Left renal pelvis (tissue), 4 donors: ENCODE measurements around the gene EXTL1. TPM values are rescaled to one million over a fixed set of nuclear protein-coding genes. Genes with fewer than 3 reads are reported as not detected.
"Not testable (repeated sequence)": the region's sequence is repeated elsewhere in the genome, so short reads cannot be mapped to it uniquely, and the experiment has no call there.

Experiments
- DNase-seq, 4 donors: peaks; one replicate each; pipeline ENCODE4 v3.0.0-alpha.2; 2013; ENCODE audit warnings: low read depth in 4 of 4, low spot score in 3 of 4
- polyA plus RNA-seq, 4 donors: library from polyadenylated mRNA; unstranded; fragments of 120-200 nt; gene quantifications; one replicate each; pipeline ENCODE4 v1.2.1, GENCODE V29; 2013; ENCODE audit not compliant: insufficient read length in 4 of 4

The EXTL1 gene
- polyA plus RNA-seq = 1 to 10 TPM; 1.2 to 2.2 (median 1.9) TPM

DNA sequence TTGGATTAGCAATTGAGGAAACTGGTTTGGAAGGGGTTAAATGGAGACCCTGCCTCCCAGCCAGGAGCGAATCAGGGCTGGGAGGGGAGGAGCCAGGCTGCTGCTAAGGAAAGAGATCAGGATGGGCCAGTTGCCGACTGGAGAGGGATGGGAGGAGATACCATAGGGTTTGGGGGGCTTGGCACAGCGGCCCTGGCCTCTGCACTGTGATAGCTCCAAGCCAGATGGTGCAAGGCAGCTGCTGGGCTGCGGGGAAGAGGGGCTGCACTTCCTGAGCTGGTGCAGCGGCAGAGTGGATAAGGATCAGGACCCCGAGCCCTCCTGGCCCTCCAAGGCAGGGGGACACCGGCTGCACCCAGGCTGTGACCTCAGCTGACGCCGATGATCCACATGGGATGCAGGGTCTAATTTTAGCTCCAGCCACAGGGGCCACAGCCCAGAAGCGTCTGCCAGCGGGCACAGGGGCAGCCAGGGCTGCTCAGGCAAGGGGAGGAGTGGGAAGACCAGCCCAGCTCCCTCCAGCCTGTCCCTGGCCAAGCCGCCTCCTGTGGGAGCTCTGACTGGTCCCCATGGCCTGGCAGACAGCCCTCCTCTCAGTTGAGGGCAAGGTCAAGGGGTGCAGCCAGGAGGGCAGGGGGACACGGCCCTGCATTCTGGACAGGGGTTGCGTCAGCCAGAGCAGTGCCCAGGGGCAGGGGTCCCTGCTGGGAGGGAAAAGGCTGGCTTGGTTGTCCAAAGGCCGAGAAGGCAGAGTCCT, at the start of gene EXTL1:
Gene EXTL1 (plus strand): TSS at position 129 of the 757 bp plus-strand sequence. CDS start 872 bp downstream, outside the sequence.
- DNase-seq = no peak

DNA sequence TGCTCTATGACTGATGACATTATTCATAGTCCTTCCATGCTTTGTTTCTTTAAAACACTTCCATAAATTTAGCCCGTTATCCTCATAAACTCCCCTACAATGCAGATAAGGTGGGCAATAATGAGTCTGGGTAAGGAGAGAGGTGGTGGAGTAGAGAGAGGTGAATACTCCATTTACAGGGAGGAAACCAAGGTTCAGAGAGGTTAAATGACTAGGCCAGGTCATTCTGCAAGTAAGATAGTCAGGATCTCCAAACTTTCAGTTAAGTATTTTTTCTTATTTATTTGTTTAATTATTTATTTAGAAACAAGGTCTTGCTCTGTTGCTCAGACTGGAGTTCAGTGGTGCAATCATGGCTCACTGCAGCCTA, 49.8 kb upstream of the EXTL1 start:
- no peak for DNase-seq

GRCh38 chr1:25973610-25974321, 47.8 kb upstream of the EXTL1 start:
- DNase-seq = no peak

DNA sequence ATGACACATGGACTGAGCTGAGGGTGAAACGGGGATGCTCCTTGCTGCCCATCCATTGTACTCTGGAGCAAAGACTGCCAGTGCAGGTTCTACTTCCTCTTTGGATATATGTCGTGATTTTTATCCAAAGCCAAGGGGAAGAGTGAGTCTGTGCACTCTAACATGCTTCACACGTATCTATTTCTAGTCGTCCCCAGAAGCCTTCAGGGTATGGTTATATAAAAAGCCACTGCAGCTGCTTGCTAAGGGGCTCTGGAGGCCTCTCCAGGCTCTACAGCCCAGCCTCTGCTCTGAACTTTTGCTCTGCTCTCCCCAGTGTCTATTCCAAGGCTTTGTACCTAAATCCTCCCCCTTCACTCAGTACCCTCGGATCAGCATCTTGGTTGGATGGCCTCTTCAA, 43.8 kb upstream of the EXTL1 start:
- no peak for DNase-seq

DNA sequence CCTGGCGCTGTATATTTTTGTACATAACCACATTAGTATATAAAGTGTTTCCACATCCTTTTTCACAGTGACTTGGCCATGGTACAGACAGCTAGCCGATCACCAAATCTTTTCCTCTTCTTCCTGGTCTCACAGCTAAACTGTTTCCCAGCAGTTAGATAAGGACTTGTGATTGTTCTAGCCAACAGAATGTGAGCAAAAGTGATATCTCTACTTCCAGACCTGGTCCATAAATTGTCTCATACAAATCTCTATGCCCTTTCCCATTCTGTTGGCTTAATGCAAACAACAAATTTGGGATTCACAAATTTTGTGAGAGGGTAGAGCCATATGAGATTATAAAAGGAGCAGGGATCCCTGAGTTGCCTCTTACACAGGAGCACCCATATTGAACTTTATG, 43.2 kb upstream of the EXTL1 start:
- no peak for DNase-seq

GRCh38 chr1:25979210-25979609, 42.4 kb upstream of the EXTL1 start:
- no peak for DNase-seq

- no peak for DNase-seq
These were observed 36.4 kb upstream of the EXTL1 start for GRCh38 chr1:25985171-25985570.

DNA sequence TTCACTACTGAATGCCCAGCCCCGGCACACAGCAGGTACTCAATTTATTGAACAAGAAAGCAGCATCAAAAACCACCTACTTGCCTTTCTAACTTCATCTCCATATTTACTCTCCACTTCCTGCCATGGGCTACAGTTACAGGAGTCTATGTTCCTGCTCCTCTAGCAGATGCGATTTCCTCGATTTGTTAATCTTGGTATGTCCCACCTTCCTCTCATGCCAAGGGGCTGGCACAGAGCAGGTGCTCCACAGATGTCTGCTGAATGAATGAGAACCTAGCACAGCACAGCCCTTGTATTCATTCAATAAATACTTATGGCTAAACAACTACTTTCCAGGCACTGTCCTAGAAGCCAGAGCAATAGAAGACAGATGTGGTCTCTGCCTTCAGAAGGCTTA, 35.9 kb upstream of the EXTL1 start:
- no peak for DNase-seq

GRCh38 chr1:25986773-25987172, 34.8 kb upstream of the EXTL1 start:
- not testable (repeated sequence) for DNase-seq

DNA sequence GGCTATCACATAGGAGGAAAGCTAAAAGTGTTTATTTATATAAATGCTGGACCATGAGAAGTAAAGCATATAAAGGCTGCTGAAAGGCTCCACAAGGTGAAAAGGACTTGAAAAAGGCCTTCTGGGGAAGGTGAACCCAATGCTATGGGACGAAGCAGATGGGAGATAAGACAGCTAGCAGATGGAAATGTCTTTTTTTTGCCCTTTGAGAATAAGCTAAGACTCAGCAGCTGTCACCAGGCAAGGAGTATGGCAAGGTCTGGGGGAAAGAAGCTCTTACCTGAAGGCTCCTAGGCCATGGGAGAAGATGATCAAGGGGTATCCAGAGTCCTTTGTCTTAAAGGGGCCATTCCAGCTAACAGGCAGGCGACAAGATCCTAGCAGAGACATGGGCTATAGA, 33.6 kb upstream of the EXTL1 start:
- DNase-seq = no peak

DNA sequence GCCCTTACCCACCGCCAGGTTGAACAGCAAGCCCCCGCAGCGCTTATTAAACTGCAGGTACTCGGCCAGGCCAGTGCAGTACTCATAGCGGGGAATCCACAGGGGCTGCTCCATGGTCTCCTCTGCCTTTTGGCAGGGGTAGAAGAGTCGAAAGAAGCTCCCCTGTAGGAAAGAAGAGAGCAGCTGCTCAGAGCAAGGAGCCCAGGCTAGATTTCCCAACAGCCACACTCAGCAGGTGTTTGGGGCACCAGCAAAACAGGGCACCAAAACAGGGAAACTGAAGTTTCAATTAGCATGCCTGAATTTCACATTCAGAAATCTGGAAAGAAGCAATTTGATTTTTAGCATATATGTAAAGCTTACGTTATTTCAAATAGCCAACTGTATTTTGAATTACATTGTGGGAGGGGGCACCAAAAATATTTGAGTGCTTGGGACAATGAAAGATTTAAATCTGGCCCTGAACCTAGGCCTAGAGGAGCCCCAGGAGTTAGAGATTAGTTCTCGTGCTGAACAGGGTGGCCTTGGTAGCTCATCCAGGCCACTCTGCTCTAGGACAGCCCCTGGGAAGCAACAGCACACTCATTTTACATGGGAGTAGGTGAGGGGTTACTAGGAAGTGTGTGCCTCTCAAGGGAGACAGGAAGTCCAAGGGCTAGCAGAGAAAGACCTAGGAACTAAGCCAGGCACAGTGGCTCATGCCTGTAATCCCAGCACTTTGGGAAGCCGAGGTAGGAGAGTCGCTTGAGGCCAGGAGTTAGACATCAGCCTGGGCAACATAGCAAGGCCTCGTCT, 31.9 kb upstream of the EXTL1 start:
- no peak for DNase-seq

DNA sequence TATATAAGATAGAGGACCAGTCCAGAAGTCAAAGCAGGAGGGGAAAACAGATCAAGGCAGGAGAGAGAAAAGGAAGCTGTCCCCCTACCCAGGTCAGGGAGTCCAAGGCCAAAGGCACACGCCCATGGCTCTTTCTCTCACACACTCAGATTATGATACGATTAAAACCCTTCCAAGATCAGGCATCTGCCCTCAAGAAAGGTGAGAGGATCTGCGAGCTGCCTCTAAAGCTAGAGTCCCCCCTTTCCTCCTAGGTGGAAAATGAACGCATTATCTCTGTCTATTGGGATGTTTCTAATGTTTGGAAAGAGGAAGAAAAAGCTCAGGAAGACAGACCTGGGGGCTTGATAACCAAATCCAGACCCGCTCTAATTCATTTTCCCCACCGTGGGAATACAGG, 31.3 kb upstream of the EXTL1 start:
- no peak for DNase-seq

GRCh38 chr1:25990702-25991395, 30.7 kb upstream of the EXTL1 start:
- no peak for DNase-seq

DNA sequence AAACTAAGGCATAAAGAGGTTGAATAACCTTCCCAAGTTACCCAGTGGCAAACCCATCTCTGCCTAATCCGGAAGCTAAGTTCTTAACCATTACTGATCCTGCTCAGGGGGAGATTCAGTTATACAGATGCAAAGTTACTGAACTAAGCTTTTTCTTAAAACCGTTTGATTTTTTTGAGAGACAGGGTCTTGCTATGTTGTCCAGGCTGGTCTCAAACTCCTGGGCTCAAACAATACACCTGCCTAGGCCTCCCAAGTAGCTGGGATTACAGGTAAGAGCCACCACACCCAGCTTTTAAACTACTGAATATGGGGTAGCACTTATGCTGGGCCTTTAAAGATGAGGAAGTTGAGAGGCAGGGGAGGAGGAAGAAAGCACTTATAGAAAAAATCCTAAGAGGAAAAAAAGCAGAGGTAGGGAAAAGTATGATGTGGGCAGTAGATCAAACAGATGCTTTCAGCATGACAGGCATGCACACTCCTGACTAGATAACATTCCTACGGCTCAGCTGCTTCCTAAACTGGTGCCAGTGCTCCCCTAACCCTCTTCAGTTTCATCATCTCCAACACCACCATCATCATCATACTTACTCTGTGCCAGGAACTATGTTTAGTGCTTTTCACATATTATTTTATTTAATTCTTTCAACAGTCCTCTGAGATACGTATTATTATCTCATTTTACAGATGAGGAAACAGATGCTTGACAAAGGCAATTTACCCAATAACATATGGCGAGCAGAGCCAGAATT, 29.5 kb upstream of the EXTL1 start:
- no peak for DNase-seq

GRCh38 chr1:25992689-25993171, 28.8 kb upstream of the EXTL1 start:
- no peak for DNase-seq

- no peak for DNase-seq
These were observed 28.2 kb upstream of the EXTL1 start for GRCh38 chr1:25993197-25993951.

DNA sequence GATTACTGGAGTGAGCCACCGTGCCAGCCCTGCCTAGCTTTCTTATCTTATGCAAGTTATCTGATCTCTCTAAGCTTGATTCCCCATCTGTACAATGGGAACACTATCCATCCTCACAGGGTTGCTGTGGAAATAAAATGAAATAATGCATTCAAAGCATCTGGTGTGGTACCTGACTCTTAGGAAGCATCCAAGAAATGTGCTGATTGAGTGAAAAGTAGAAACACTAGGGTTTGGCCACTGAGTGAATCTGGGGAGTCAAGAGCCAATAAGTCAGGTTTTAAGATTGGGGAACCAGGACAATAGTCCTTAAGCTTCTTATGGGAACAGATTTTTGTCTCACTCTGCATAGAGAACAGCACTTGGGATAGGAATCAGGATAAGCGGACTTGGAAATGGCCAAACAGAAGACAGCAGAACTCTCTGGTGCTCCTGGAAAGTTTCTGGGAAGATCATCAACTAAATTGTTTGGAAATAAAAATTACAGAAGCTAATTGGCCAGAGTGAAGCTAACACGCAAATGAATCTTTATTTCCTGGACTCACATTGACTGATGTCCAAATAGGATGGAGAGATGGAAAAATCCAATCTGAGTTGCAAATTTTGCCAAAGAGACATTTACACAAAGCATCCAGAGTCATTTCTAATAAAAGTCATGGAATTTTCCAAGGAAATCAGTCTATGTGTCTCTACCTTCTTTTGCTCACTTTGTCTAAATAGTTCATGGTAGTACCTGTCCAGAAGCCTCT, 27.0 kb upstream of the EXTL1 start:
- DNase-seq = no peak
